Measurements from ENCODE around the gene SLC2A1. TPM values are rescaled to one million over a fixed set of nuclear protein-coding genes. Genes with fewer than 3 reads are reported as not detected.
"Not testable (repeated sequence)": the region's sequence is repeated elsewhere in the genome, so short reads cannot be mapped to it uniquely, and the experiment has no call there.

Gene SLC2A1
- total RNA-seq, 2 experiments from 2014 or later: 158 to 162 TPM

DNA sequence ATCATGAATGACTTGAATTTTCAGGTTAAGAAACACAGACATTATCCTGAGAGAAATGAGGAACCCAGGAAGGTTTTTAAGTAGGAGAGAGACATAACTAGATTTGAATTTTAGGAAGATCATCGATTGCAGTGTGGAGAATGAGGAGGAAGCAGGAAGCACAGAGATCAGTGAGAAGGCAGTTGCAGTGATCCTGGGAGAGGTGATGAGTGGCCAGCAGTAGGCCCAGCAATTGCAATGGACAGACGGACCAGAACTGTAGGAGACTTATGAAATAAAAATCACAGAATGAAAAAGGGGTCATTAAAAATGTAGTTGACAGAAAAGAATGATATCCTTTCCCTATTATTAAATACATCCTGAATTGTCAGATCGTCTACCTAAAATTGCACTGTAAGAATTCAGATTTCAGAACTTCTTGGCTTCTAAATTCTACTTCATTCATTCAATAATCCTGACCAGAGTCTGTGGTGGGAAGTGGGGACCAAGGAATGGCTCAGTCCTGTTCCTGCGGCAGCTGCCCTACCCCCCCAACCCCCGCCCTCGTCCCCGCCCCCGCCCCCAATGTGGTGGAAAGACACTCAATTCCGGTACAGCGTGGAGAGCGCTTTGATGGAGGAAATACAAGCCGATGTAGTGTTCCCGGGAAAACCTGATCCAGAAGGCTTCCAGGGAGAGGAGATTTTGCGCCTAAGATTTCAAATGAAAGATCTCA is 35.1 kb downstream of the SLC2A1 start:
- Mint-ChIP-seq H3K36me3 (ENCODE audit: low read depth) (peaks cover 28% of the 10 kb centered on the region), H3K9me3 (no peaks in the 10 kb centered on the region), H3K27me3 (no peaks in the 10 kb centered on the region), H3K4me1 (ENCODE audit: low read depth) (peaks cover 35% of the 10 kb centered on the region), H3K4me3 (peak overlapping the region; percentile 89), H3K27ac (peak overlapping the region; percentile 94)
- ChIA-PET CTCF (interaction anchor here (0.5 to 9.4 kb wide), 38 partner anchors 8 to 248 kb away, joined by 3 to 159 read pairs (median 4); partner anchors contain the start of genes C1orf50, P3H1 and ZNF691), POLR2A (interaction anchor here (0.7 to 2.5 kb wide), 14 partner anchors 12 to 156 kb away, joined by 3 to 15 read pairs (median 4); partner anchors contain the start of genes C1orf50 and P3H1)
- DNase-seq (no peak), ATAC-seq (no peak)
- TF ChIP-seq CTCF (IDR thresholded peaks at IDR 0.05): no peak
- intact Hi-C loops (cut with micrococcal nuclease): loop anchor here (5.0 kb wide), 1 partner anchor 34 kb away; the partner anchor contains the start of gene SLC2A1

- intact Hi-C loops (cut with micrococcal nuclease): loop anchor here (5.0 kb wide), 1 partner anchor 34 kb away; the partner anchor contains the start of gene SLC2A1
- no peaks in the 10 kb centered on the region for H3K27me3 Mint-ChIP-seq
- peak overlapping the region; percentile 89 for H3K4me3 Mint-ChIP-seq
- ChIA-PET CTCF (interaction anchor here (0.5 to 9.4 kb wide), 41 partner anchors 9 to 248 kb away, joined by 3 to 159 read pairs (median 4); partner anchors contain the start of genes C1orf50, P3H1 and ZNF691), POLR2A (interaction anchor here (0.7 to 2.5 kb wide), 9 partner anchors 13 to 150 kb away, joined by 3 to 12 read pairs (median 3); no protein-coding TSS in a partner anchor)
- peak; percentile 77 for TF ChIP-seq CTCF (IDR thresholded peaks at IDR 0.05)
- DNase-seq (peak; percentile 76), ATAC-seq (peak; percentile 52)
- H3K4me1 Mint-ChIP-seq (ENCODE audit: low read depth): peaks cover 33% of the 10 kb centered on the region
- H3K36me3 Mint-ChIP-seq (ENCODE audit: low read depth): peaks cover 23% of the 10 kb centered on the region
- H3K27ac Mint-ChIP-seq: peak overlapping the region; percentile 83
- no peaks in the 10 kb centered on the region for H3K9me3 Mint-ChIP-seq
Observed at GRCh38 chr1:42922687-42923366, 35.8 kb downstream of the SLC2A1 start.

DNA sequence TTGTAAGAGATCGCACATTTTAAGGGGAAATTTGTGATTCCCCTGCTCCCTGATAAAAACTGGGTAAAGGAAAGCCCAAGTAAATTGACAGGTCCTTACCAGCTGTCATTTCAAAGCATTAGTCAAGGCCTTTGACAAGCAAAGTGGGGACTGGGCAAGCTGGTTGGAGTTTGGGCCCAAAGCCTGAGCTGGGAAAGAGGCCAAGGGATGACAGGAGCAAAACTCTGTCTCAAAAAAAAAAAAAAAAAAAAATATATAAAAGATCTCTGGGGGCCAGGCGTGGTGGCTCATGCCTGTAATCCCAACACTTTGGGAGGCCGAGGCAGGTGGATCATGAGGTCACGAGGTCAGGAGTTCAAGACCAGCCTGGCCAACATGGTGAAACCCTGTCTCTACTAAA is 36.9 kb downstream of the SLC2A1 start:
- no peaks in the 10 kb centered on the region for H3K27me3 Mint-ChIP-seq
- no peak overlapping the region for H3K27ac Mint-ChIP-seq
- no peak for DNase-seq
- TF ChIP-seq CTCF (IDR thresholded peaks at IDR 0.05): no peak
- no peak overlapping the region for H3K4me3 Mint-ChIP-seq
- ChIA-PET CTCF (interaction anchor here (0.7 to 9.4 kb wide), 8 partner anchors 8 to 155 kb away, joined by 3 to 159 read pairs (median 12); partner anchors contain the start of genes C1orf50 and P3H1), POLR2A (interaction anchor here (0.6 to 1.6 kb wide), 4 partner anchors 14 to 137 kb away, joined by 3 to 5 read pairs (median 4); no protein-coding TSS in a partner anchor)
- intact Hi-C loops (cut with micrococcal nuclease): loop anchor here (5.0 kb wide), 1 partner anchor 36 kb away; the partner anchor contains the start of gene SLC2A1
- no peaks in the 10 kb centered on the region for H3K9me3 Mint-ChIP-seq
- H3K36me3 Mint-ChIP-seq (ENCODE audit: low read depth): peaks cover 13% of the 10 kb centered on the region
- ATAC-seq: no peak
- H3K4me1 Mint-ChIP-seq (ENCODE audit: low read depth): peaks cover 28% of the 10 kb centered on the region

DNA sequence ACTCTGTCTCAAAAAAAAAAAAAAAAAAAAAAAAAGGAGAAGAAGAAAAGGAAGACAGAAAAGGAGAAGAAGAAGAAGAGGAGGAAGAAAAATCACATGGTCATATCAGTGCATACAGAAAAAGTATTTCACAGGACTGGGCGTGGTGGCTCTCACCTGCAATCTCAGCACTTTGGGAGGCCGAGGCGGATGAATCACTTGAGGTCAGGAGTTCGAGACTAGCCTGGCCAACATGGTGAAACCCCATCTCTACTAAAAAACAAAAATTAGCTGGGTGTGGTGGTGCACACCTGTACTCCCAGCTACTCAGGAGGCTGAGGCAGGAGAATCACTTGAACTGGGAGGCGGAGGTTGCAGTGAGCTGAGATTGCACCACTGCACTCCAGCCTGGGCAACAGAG is 39.0 kb downstream of the SLC2A1 start:
- not testable (repeated sequence) for DNase-seq, H3K27ac Mint-ChIP-seq

DNA sequence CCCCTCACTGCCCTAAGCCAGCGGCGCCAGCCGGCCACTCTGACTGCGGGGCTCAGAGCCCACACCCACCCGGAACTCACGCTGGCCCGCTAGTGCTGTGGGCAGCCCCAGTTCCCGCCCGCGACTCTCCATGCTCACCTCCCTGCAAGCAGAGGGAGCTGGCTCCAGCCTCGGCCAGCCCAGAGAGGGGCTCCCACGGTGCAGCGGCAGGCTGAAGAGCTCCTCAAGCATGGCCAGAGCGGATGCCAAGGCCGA is 41.5 kb downstream of the SLC2A1 start:
- intact Hi-C loops (cut with micrococcal nuclease): no loop called here
- DNase-seq: no peak
- ChIA-PET POLR2A (no interaction called here), CTCF (interaction anchor here (1.2 to 8.5 kb wide), 2 partner anchors 151 to 159 kb away, joined by 4 to 426 read pairs; partner anchors contain the start of genes C1orf50 and P3H1)
- ATAC-seq: no peak
- TF ChIP-seq CTCF (IDR thresholded peaks at IDR 0.05): no peak
- Mint-ChIP-seq H3K27me3 (no peaks in the 10 kb centered on the region), H3K27ac (no peak overlapping the region), H3K9me3 (peaks cover 5% of the 10 kb centered on the region), H3K4me3 (no peak overlapping the region), H3K36me3 (ENCODE audit: low read depth) (no peaks in the 10 kb centered on the region), H3K4me1 (ENCODE audit: low read depth) (peaks cover 5% of the 10 kb centered on the region)

More for the DNA sequence above, 39.0 kb downstream of the SLC2A1 start:
- POLR2A ChIA-PET; H3K27me3 Mint-ChIP-seq; H3K36me3 Mint-ChIP-seq (ENCODE audit: low read depth); H3K9me3 Mint-ChIP-seq; H3K4me3 Mint-ChIP-seq; ATAC-seq: not testable (repeated sequence)
- CTCF ChIA-PET: interaction anchor here (9.4 kb wide), 1 partner anchor 153 kb away, joined by 159 read pairs; no protein-coding TSS in a partner anchor
- H3K4me1 Mint-ChIP-seq (ENCODE audit: low read depth): peaks cover 17% of the 10 kb centered on the region
- intact Hi-C loops (cut with micrococcal nuclease): loop anchor here (5.0 kb wide), 1 partner anchor 38 kb away; the partner anchor contains the start of gene SLC2A1

Measured in activated CD8-positive, alpha-beta T cell treated with anti-CD3 and anti-CD28 coated beads for 36 hours (primary cell).